Endodermal cell (in vitro differentiated cells): ENCODE results near the gene AUNIP. TPM values are rescaled to one million over a fixed set of nuclear protein-coding genes. Genes with fewer than 3 reads are reported as not detected.

Experiments used
- DNase-seq: peaks from one replicate; pipeline ENCODE4 v3.0.0-alpha.2; 2017
- H3K27ac ChIP-seq: 2 replicates; pipeline ENCODE4 v1.5.1; 2013; ENCODE audit warnings: mild to moderate bottlenecking, low read depth, low read length, moderate library complexity
- H3K27me3 ChIP-seq: 2 replicates; pipeline ENCODE4 v1.6.1; 2013; ENCODE audit warnings: mild to moderate bottlenecking, low read length, moderate library complexity; ENCODE audit not compliant: insufficient read depth, control insufficient read depth, poor library complexity, severe bottlenecking
- H3K36me3 ChIP-seq: 2 replicates; pipeline ENCODE4 v1.7.0; 2013; ENCODE audit warnings: mild to moderate bottlenecking, low read length, moderate library complexity; ENCODE audit not compliant: control insufficient read depth, insufficient read depth
- H3K4me1 ChIP-seq: one replicate; pipeline ENCODE4 v1.7.0; 2013; ENCODE audit warnings: low read length; ENCODE audit not compliant: control insufficient read depth, insufficient read depth
- H3K4me3 ChIP-seq: 2 replicates; pipeline ENCODE4 v1.5.1; 2013; ENCODE audit warnings: mild to moderate bottlenecking, low read length, moderate library complexity
- H3K9ac ChIP-seq: 2 replicates; pipeline ENCODE4 v1.6.1; 2013; ENCODE audit warnings: mild to moderate bottlenecking, low read length, moderate library complexity; ENCODE audit not compliant: poor library complexity, severe bottlenecking; ENCODE audit errors: extremely low read depth
- H3K9me3 ChIP-seq: 2 replicates; pipeline ENCODE4 v1.6.1; 2013; ENCODE audit warnings: mild to moderate bottlenecking, low read length, moderate library complexity; ENCODE audit not compliant: control insufficient read depth
- H3K27ac Mint-ChIP-seq: 2 replicates; pipeline ENCODE4 v1.8.0; 2020; ENCODE audit warnings: mixed read lengths
- H3K27me3 Mint-ChIP-seq: 2 replicates; pipeline ENCODE4 v1.8.0; 2021; ENCODE audit warnings: mild to moderate bottlenecking, mixed read lengths; ENCODE audit not compliant: insufficient read depth
- H3K36me3 Mint-ChIP-seq: 2 replicates; pipeline ENCODE4 v1.8.0; 2020; ENCODE audit warnings: low read depth, mixed read lengths
- H3K4me1 Mint-ChIP-seq: 2 replicates; pipeline ENCODE4 v1.8.0; 2020; ENCODE audit warnings: mixed read lengths
- H3K4me3 Mint-ChIP-seq: 2 replicates; pipeline ENCODE4 v1.8.0; 2020; ENCODE audit warnings: mild to moderate bottlenecking, moderate library complexity, mixed read lengths
- H3K9me3 Mint-ChIP-seq: 2 replicates; pipeline ENCODE4 v1.8.0; 2020; ENCODE audit warnings: mild to moderate bottlenecking, mixed read lengths
- WGBS, 2 experiments: methylation state at CpG; one replicate each; pipeline versions ENCODE4 v1.1.5 to v1.1.7; 2013; ENCODE audit warnings: missing lambda C conversion rate in 2 of 2, mixed read lengths in 1 of 2; ENCODE audit not compliant: insufficient coverage in 1 of 2, insufficient read length in 1 of 2; 5-methylcytosine and 5-hydroxymethylcytosine counted together
- total RNA-seq, 2 donors: library from RNA; stranded (reverse); fragmentation: NEBNext Ultra II Directional in 1 of 2; extraction: Animal tissue kit (Norgen Biotek cat#: 25700) in 1 of 2; gene quantifications; 2 replicates in 1 of 2; 3 replicates in 1 of 2; pipeline ENCODE4 v1.2.1, GENCODE V29; 2021
- TF ChIP-seq, protein P1 (sequence below): fragments of 200-600 bp; sonication (generic); conservative IDR thresholded peaks from 2 replicates; pipeline ENCODE4 v1.5.0; 2021; ENCODE audit warnings: antibody characterized with exemption, mild to moderate bottlenecking

The AUNIP gene
- total RNA-seq, 2 donors from 2014 or later = 14.3 to 19.5 TPM

DNA sequence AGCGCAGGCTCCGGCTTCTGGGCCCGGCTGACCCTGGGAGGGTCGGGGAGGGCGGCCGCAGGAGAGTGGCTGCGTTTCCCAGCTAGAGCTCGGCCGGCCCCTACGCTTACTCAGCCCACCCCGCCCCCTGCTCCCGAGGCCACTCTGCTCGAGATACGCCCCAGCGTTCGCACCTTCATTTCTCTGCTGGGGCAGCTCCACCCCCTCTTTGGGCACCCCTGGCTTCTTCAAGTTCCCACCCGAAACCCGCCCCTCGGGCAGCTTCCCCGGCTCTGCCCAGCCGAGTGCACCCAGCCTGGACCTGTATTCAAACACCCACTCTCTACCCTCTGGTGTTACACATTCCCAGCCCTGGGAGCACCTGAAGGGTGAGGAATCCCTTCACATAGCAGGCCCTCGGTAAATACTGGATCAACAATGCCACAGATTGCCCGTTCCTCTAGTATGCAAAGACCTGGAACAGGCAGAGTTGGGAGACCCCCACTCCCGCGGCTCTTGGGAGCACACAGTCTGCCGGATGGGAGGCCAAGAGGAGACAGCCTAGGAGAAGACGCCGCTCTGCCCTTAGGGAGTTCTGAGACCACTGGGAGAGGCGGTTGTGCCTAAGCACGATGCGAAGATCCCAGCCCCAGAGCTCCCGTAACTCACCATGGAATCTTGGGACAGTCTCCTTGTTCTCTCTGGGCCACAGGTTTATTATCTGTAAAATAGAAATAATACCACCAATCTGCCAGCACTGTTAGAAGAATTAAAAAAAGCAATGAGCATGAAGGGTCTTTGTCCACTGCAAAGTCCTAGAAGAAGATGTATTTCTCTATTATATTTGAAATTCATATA, 16.8 kb upstream of the AUNIP start:
- H3K27ac Mint-ChIP-seq = peak overlapping the region; percentile 88
- peak overlapping the region; percentile 76 for H3K4me3 ChIP-seq
- no peaks in the 10 kb centered on the region for H3K9me3 Mint-ChIP-seq
- H3K4me1 Mint-ChIP-seq = peaks cover 9% of the 10 kb centered on the region
- H3K36me3 Mint-ChIP-seq = no peaks in the 10 kb centered on the region
- WGBS, 2 experiments = 16 to 37% methylated on average over 12 to 31 of the region's 32 CpGs
- peaks cover 23% of the 10 kb centered on the region for H3K27me3 Mint-ChIP-seq
- peaks cover 3% of the 10 kb centered on the region for H3K4me1 ChIP-seq
- peak; percentile 91 for DNase-seq
- TF ChIP-seq, protein P1, sequence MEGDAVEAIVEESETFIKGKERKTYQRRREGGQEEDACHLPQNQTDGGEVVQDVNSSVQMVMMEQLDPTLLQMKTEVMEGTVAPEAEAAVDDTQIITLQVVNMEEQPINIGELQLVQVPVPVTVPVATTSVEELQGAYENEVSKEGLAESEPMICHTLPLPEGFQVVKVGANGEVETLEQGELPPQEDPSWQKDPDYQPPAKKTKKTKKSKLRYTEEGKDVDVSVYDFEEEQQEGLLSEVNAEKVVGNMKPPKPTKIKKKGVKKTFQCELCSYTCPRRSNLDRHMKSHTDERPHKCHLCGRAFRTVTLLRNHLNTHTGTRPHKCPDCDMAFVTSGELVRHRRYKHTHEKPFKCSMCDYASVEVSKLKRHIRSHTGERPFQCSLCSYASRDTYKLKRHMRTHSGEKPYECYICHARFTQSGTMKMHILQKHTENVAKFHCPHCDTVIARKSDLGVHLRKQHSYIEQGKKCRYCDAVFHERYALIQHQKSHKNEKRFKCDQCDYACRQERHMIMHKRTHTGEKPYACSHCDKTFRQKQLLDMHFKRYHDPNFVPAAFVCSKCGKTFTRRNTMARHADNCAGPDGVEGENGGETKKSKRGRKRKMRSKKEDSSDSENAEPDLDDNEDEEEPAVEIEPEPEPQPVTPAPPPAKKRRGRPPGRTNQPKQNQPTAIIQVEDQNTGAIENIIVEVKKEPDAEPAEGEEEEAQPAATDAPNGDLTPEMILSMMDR = no peak
- H3K9ac ChIP-seq = peak overlapping the region; percentile 59
- H3K9me3 ChIP-seq = no peaks in the 10 kb centered on the region
- H3K27me3 ChIP-seq = no peaks in the 10 kb centered on the region
- no peak overlapping the region for H3K27ac ChIP-seq
- no peaks in the 10 kb centered on the region for H3K36me3 ChIP-seq
- H3K4me3 Mint-ChIP-seq = peak overlapping the region; percentile 71

DNA sequence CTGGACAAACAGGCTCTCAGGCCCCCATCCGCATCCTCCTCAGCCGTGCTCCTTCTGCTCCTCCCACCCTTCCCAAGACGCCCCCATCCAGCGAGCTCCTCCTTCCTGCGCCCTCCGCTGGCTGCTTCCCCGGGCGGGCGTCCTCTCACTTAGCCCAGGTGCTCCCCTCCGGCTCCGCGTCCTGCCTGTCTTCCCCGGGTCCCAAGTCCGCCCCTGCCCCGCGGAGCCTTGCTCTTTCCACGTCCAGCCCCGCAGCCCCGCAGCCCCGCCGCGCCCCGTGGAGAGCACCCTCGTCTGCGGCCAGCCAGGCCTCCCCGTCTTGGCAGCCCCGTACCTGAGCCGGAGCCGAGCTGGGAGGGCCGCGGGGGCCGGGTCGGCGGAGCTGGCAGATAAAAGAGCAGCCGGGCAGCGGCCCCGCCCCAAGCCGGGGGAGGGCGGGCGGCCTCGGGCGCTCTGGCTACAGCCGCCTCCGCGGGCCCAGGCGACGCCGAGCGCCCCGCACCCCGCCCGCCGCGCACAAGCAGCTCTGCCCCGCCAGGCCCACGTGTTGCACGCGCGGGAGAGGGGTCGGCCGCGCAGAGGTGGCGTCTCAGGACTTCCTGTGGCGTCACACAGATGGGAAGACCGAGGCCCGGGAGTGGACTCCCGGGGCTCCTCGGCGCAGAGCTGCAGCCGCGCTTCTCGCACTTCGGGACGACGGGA, 16.0 kb upstream of the AUNIP start, which contains the start of gene PAQR7:
PAQR7 (minus strand) TSS at position 555 of the 702 bp plus-strand sequence. CDS start 11,869 bp downstream, outside the sequence.
- H3K27me3 Mint-ChIP-seq = peaks cover 22% of the 10 kb centered on the region
- Histone ChIP-seq H3K4me1 (peaks cover 3% of the 10 kb centered on the region), H3K27me3 (no peaks in the 10 kb centered on the region), H3K4me3 (peak within 1 kb of the TSS; percentile 76), H3K9me3 (no peaks in the 10 kb centered on the region), H3K36me3 (peaks cover 3% of the 10 kb centered on the region), H3K27ac (no peak within 1 kb of the TSS), H3K9ac (peak within 1 kb of the TSS; percentile 59)
- TF ChIP-seq, protein P1 = peak; percentile 47
- WGBS, 2 experiments = 1 to 2% methylated on average over 24 to 75 of the region's 75 CpGs
- DNase-seq = peak; percentile 90
- peak within 1 kb of the TSS; percentile 71 for H3K4me3 Mint-ChIP-seq
- peaks cover 9% of the 10 kb centered on the region for H3K4me1 Mint-ChIP-seq
- H3K27ac Mint-ChIP-seq = peak within 1 kb of the TSS; percentile 88
- H3K9me3 Mint-ChIP-seq = no peaks in the 10 kb centered on the region
- H3K36me3 Mint-ChIP-seq = no peaks in the 10 kb centered on the region

DNA sequence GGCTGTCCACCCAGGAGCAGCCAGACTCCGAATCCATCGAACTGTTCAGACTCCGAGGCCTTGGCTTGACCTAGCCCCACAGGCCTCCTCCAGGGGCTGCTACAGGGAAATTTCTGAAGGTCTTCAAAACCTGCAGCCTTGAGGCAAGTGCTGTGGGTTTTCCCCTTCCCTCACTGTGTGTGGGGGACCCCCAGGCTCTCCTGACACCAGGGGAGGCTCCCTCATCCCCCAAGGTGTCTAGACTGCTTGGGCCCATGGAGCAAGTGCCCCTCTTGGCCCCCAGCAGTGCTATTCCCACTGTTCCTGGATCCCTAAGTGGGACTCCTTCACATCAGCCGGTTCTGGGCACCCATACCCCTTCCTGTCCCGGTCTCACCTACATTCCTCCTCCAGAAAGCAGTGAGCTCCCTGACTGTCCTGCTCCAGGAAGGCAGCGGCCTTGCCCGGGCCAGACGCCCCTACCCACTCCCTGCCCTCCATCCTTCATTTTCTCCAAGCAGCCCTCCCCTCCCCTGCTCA, 15.4 kb upstream of the AUNIP start:
- H3K9ac ChIP-seq = peak overlapping the region; percentile 25
- H3K4me1 Mint-ChIP-seq = peaks cover 9% of the 10 kb centered on the region
- peak overlapping the region; percentile 76 for H3K4me3 ChIP-seq
- peak overlapping the region; percentile 87 for H3K27ac Mint-ChIP-seq
- WGBS, 2 experiments = 55 to 57% methylated on average over 4 to 8 of the region's 8 CpGs
- H3K27me3 ChIP-seq = no peaks in the 10 kb centered on the region
- H3K36me3 ChIP-seq = peaks cover 8% of the 10 kb centered on the region
- DNase-seq = no peak
- no peak overlapping the region for H3K27ac ChIP-seq
- no peaks in the 10 kb centered on the region for H3K9me3 Mint-ChIP-seq
- peaks cover 3% of the 10 kb centered on the region for H3K4me1 ChIP-seq
- peak overlapping the region; percentile 71 for H3K4me3 Mint-ChIP-seq
- TF ChIP-seq, protein P1 = no peak
- no peaks in the 10 kb centered on the region for H3K9me3 ChIP-seq
- H3K36me3 Mint-ChIP-seq = no peaks in the 10 kb centered on the region
- H3K27me3 Mint-ChIP-seq = peaks cover 19% of the 10 kb centered on the region
